Trophoblast cell (in vitro differentiated cells and primary cell): ENCODE results near the gene ANAPC5.
A peak's percentile ranks its signal among the peaks of the same experiment; 100 is the strongest.

ENCODE experiments used
- DNase-seq, 2 donors: peaks; one replicate each; pipeline ENCODE4 v3.0.0-alpha.2; 2016
- H2AFZ ChIP-seq: 2 replicates; pipeline ENCODE4 v1.6.1; 2013; ENCODE audit warnings: low read length, moderate library complexity, mild to moderate bottlenecking; ENCODE audit not compliant: insufficient read depth, poor library complexity
- H2AK5ac ChIP-seq: 2 replicates; pipeline ENCODE4 v1.6.1; 2013; ENCODE audit warnings: mild to moderate bottlenecking, low read length
- H2BK120ac ChIP-seq: 2 replicates; pipeline ENCODE4 v1.6.1; 2013; ENCODE audit warnings: low read length, mild to moderate bottlenecking, moderate library complexity; ENCODE audit not compliant: insufficient read depth, poor library complexity
- H2BK12ac ChIP-seq: 2 replicates; pipeline ENCODE4 v1.6.1; 2013; ENCODE audit warnings: mild to moderate bottlenecking, low read length, moderate library complexity
- H2BK5ac ChIP-seq: 2 replicates; pipeline ENCODE4 v1.6.1; 2013; ENCODE audit warnings: low read length, low read depth, moderate library complexity, mild to moderate bottlenecking; ENCODE audit not compliant: poor library complexity
- H3K14ac ChIP-seq: 2 replicates; pipeline ENCODE4 v1.6.1; 2013; ENCODE audit warnings: mild to moderate bottlenecking, low read length
- H3K18ac ChIP-seq: 2 replicates; pipeline ENCODE4 v1.6.1; 2013; ENCODE audit warnings: mild to moderate bottlenecking, low read length
- H3K23ac ChIP-seq: 2 replicates; pipeline ENCODE4 v1.6.1; 2013; ENCODE audit warnings: low read length
- H3K27ac ChIP-seq: 2 replicates; pipeline ENCODE4 v1.5.1; 2013; ENCODE audit warnings: low read depth, mild to moderate bottlenecking, inconsistent platforms, low read length, moderate library complexity
- H3K27me3 ChIP-seq: 2 replicates; pipeline ENCODE4 v1.6.1; 2013; ENCODE audit warnings: inconsistent platforms, mild to moderate bottlenecking, low read length, moderate library complexity; ENCODE audit not compliant: insufficient read depth
- H3K36me3 ChIP-seq, 2 experiments: 1 replicate in 1 of 2; 2 replicates in 1 of 2; pipeline ENCODE4 v1.6.1; 2013; ENCODE audit warnings: low read length in 2 of 2, mild to moderate bottlenecking in 2 of 2, moderate library complexity in 1 of 2; ENCODE audit not compliant: insufficient read depth in 2 of 2, control insufficient read depth in 1 of 2
- H3K4ac ChIP-seq: 2 replicates; pipeline ENCODE4 v1.6.1; 2013; ENCODE audit warnings: low read depth, mild to moderate bottlenecking, low read length, moderate library complexity
- H3K4me1 ChIP-seq, 2 experiments: 1 replicate in 1 of 2; 2 replicates in 1 of 2; pipeline ENCODE4 v1.6.1; 2013; ENCODE audit warnings: low read length in 2 of 2, mild to moderate bottlenecking in 2 of 2, moderate library complexity in 1 of 2; ENCODE audit not compliant: insufficient read depth in 2 of 2, control insufficient read depth in 1 of 2
- H3K4me2 ChIP-seq: 2 replicates; pipeline ENCODE4 v1.6.1; 2013; ENCODE audit warnings: inconsistent platforms, mild to moderate bottlenecking, low read length, moderate library complexity
- H3K4me3 ChIP-seq: 2 replicates; pipeline ENCODE4 v1.5.1; 2013; ENCODE audit warnings: mild to moderate bottlenecking, low read depth, low read length, inconsistent platforms
- H3K79me1 ChIP-seq: one replicate; pipeline ENCODE4 v1.6.1; 2013; ENCODE audit warnings: low read length
- H3K79me2 ChIP-seq: 2 replicates; pipeline ENCODE4 v1.6.1; 2013; ENCODE audit warnings: low read length, mild to moderate bottlenecking; ENCODE audit not compliant: control insufficient read depth, insufficient read depth, poor library complexity
- H3K9ac ChIP-seq: 2 replicates; pipeline ENCODE4 v1.6.1; 2013; ENCODE audit warnings: mild to moderate bottlenecking, low read length
- H3K9me3 ChIP-seq: 2 replicates; pipeline ENCODE4 v1.6.1; 2013; ENCODE audit warnings: low read depth, mild to moderate bottlenecking, control low read depth, inconsistent platforms, low read length; ENCODE audit not compliant: insufficient read depth
- H4K12ac ChIP-seq: 2 replicates; pipeline ENCODE4 v1.6.1; 2013; ENCODE audit warnings: low read depth, mild to moderate bottlenecking, low read length, moderate library complexity
- H4K8ac ChIP-seq: 2 replicates; pipeline ENCODE4 v1.6.1; 2013; ENCODE audit warnings: low read depth, mild to moderate bottlenecking, low read length, moderate library complexity
- H4K91ac ChIP-seq: one replicate; pipeline ENCODE4 v1.6.1; 2013; ENCODE audit warnings: low read depth, mild to moderate bottlenecking, low read length, moderate library complexity
- WGBS: extraction: QIAGEN DNeasy Blood & Tissue Kit; methylation state at CpG from one replicate; pipeline ENCODE4 v1.1.7; 2013; ENCODE audit warnings: missing lambda C conversion rate; ENCODE audit not compliant: insufficient read length, insufficient coverage; ENCODE audit errors: extremely low coverage; 5-methylcytosine and 5-hydroxymethylcytosine counted together

Gene ANAPC5

DNA sequence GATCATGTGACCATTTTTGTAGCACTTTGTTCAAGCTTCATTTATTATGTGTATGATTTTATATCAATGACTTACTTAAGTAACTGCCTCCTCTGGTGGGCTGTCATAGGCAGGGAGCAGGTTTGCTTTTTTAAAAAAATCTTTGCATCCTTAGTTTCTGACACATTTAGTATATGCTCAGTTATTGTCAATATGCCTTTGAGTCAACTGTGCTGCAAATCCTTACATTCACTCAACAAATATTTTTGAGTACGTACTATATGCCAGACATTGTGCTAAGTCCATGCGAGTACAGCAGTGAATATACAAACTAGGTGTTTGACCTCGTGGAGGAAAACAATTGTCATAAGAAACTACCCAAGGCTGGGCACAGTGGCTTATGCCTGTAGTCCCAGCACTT lies 4.4 kb upstream of the ANAPC5 start:
- H3K4me1 ChIP-seq: peaks cover 0 to 2% of the 10 kb centered on the region in 2 experiments
- no peak overlapping the region for H4K8ac ChIP-seq
- no peak overlapping the region for H3K4ac ChIP-seq
- no peak overlapping the region for H2BK120ac ChIP-seq
- H3K18ac ChIP-seq: no peak overlapping the region
- no peak overlapping the region for H2BK12ac ChIP-seq
- H4K91ac ChIP-seq: no peak overlapping the region
- H3K4me3 ChIP-seq: no peak overlapping the region
- no peak overlapping the region for H3K27ac ChIP-seq
- H2BK5ac ChIP-seq: no peak overlapping the region
- H3K79me2 ChIP-seq: peaks cover 4% of the 10 kb centered on the region
- H3K4me2 ChIP-seq: no peak overlapping the region
- no peak overlapping the region for H2AK5ac ChIP-seq
- H4K12ac ChIP-seq: no peak overlapping the region
- peaks cover 4% of the 10 kb centered on the region for H3K79me1 ChIP-seq
- no peak overlapping the region for H3K23ac ChIP-seq
- no peak for DNase-seq
- WGBS: no CpG with 5 or more reads among the region's 3 CpGs
- H3K9me3 ChIP-seq: no peaks in the 10 kb centered on the region
- H3K36me3 ChIP-seq: no peaks in the 10 kb centered on the region
- no peaks in the 10 kb centered on the region for H3K27me3 ChIP-seq
- no peak overlapping the region for H3K14ac ChIP-seq
- no peak overlapping the region for H3K9ac ChIP-seq
- H2AFZ ChIP-seq: no peak overlapping the region

GRCh38 chr12:121355818-121356217 lies 3.6 kb upstream of the ANAPC5 start:
- Histone ChIP-seq H4K12ac (no peak overlapping the region), H3K79me2 (peaks cover 10% of the 10 kb centered on the region), H2BK12ac (no peak overlapping the region), H4K91ac (no peak overlapping the region), H3K79me1 (peaks cover 4% of the 10 kb centered on the region), H3K36me3 (no peaks in the 10 kb centered on the region), H3K4me2 (no peak overlapping the region), H2BK120ac (no peak overlapping the region), H3K14ac (no peak overlapping the region), H2BK5ac (no peak overlapping the region), H3K27ac (no peak overlapping the region), H3K18ac (no peak overlapping the region), H2AFZ (no peak overlapping the region), H3K4ac (no peak overlapping the region), H4K8ac (no peak overlapping the region), H3K23ac (no peak overlapping the region), H3K4me3 (no peak overlapping the region), H3K9me3 (no peaks in the 10 kb centered on the region), H3K9ac (no peak overlapping the region), H3K27me3 (no peaks in the 10 kb centered on the region), H3K4me1 (peaks cover 3 to 5% of the 10 kb centered on the region in 2 experiments), H2AK5ac (no peak overlapping the region)
- no peak for DNase-seq
- WGBS: no CpG with 5 or more reads among the region's 6 CpGs

GRCh38 chr12:121352682-121353018 lies 439 bp upstream of the ANAPC5 start:
- H3K14ac ChIP-seq: peak overlapping the region; percentile 64
- H3K4ac ChIP-seq: no peak overlapping the region
- H4K91ac ChIP-seq: peak overlapping the region; percentile 74
- no CpG with 5 or more reads among the region's 12 CpGs for WGBS
- peaks cover 10% of the 10 kb centered on the region for H3K79me2 ChIP-seq
- H3K36me3 ChIP-seq: no peaks in the 10 kb centered on the region
- peak overlapping the region; percentile 95 for H3K4me3 ChIP-seq
- H2AK5ac ChIP-seq: no peak overlapping the region
- no peak overlapping the region for H3K18ac ChIP-seq
- H3K4me2 ChIP-seq: peak overlapping the region; percentile 96
- peak overlapping the region; percentile 88 for H4K8ac ChIP-seq
- no peak overlapping the region for H2BK120ac ChIP-seq
- no peak overlapping the region for H4K12ac ChIP-seq
- peaks cover 4% of the 10 kb centered on the region for H3K79me1 ChIP-seq
- H3K23ac ChIP-seq: no peak overlapping the region
- no peak overlapping the region for H2BK12ac ChIP-seq
- H3K9ac ChIP-seq: peak overlapping the region; percentile 79
- H3K9me3 ChIP-seq: no peaks in the 10 kb centered on the region
- no peak overlapping the region for H2BK5ac ChIP-seq
- peaks cover 3 to 5% of the 10 kb centered on the region in 2 experiments for H3K4me1 ChIP-seq
- no peak overlapping the region for H3K27ac ChIP-seq
- H2AFZ ChIP-seq: no peak overlapping the region
- no peaks in the 10 kb centered on the region for H3K27me3 ChIP-seq
- no peak for DNase-seq

DNA sequence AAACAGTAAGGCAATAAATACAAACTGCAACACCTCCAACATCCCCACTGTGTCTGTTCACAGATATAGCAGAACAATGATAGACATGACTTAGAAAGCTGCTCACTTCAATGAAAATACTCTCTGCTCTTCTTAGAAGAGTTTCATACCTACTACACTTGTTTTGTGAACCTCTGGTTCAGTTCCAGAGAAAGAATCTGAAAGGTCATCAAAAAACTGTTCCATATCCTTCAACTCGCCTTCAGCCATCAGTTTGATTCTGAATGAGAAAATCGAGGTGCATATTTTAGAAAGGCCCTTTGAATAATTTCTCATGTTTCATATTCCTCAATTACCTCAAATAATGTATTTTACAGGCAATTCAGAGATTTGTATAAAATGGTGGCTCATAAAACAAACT lies 5.5 kb downstream of the ANAPC5 start:
- Histone ChIP-seq H3K4ac (no peak overlapping the region), H2AK5ac (no peak overlapping the region), H3K4me1 (peaks cover 3% of the 10 kb centered on the region in 2 experiments), H3K4me3 (no peak overlapping the region), H3K9me3 (peaks cover 1% of the 10 kb centered on the region), H3K27ac (no peak overlapping the region), H4K91ac (no peak overlapping the region), H2BK5ac (no peak overlapping the region), H3K27me3 (no peaks in the 10 kb centered on the region), H3K4me2 (no peak overlapping the region), H3K79me2 (peaks cover 6% of the 10 kb centered on the region), H2AFZ (no peak overlapping the region), H3K23ac (no peak overlapping the region), H3K9ac (no peak overlapping the region), H4K12ac (no peak overlapping the region), H3K14ac (no peak overlapping the region), H3K36me3 (peaks cover 10 to 29% of the 10 kb centered on the region in 2 experiments), H3K18ac (no peak overlapping the region), H2BK120ac (no peak overlapping the region), H4K8ac (no peak overlapping the region), H3K79me1 (no peaks in the 10 kb centered on the region), H2BK12ac (no peak overlapping the region)
- no CpG with 5 or more reads among the region's 2 CpGs for WGBS
- DNase-seq: no peak
